ENCODE measurements around the gene SULF2.

The SULF2 gene

GRCh38 chr20:47672166-47672565 lies 113.1 kb downstream of the SULF2 start:
- Histone ChIP-seq H3K27ac (ENCODE audit: low read depth, low read length) (no peak overlapping the region), H3K9ac (ENCODE audit: low read length in 5 of 5) (no peak overlapping the region), H3K4me1 (ENCODE audit: control insufficient read depth in 5 of 5, insufficient read depth in 5 of 5, low read length in 5 of 5) (peaks cover 0 to 3% (median 0%) of the 10 kb centered on the region in 5 donors), H3K4me3 (ENCODE audit: low read depth in 1 of 5, low read length in 5 of 5) (no peak overlapping the region), H3K27me3 (ENCODE audit: control insufficient read depth in 5 of 5, insufficient read depth in 4 of 5, low read length in 5 of 5) (peaks cover 0 to 4% (median 0%) of the 10 kb centered on the region in 5 donors), H3K36me3 (ENCODE audit: control insufficient read depth in 5 of 5, insufficient read depth in 5 of 5, low read length in 5 of 5) (peaks cover 0 to 24% (median 10%) of the 10 kb centered on the region in 5 donors), H3K9me3 (ENCODE audit: control insufficient read depth in 5 of 5, low read length in 5 of 5) (no peaks in the 10 kb centered on the region)

GRCh38 chr20:47670913-47671312 lies 114.4 kb downstream of the SULF2 start:
- no peak overlapping the region for H3K4me3 ChIP-seq (ENCODE audit: low read depth in 1 of 5, low read length in 5 of 5)
- H3K9ac ChIP-seq (ENCODE audit: low read length in 5 of 5) = no peak overlapping the region
- peaks cover 0 to 24% (median 7%) of the 10 kb centered on the region in 5 donors for H3K36me3 ChIP-seq (ENCODE audit: control insufficient read depth in 5 of 5, insufficient read depth in 5 of 5, low read length in 5 of 5)
- H3K27ac ChIP-seq (ENCODE audit: low read depth, low read length) = no peak overlapping the region
- H3K9me3 ChIP-seq (ENCODE audit: control insufficient read depth in 5 of 5, low read length in 5 of 5) = no peaks in the 10 kb centered on the region
- H3K4me1 ChIP-seq (ENCODE audit: control insufficient read depth in 5 of 5, insufficient read depth in 5 of 5, low read length in 5 of 5) = peaks cover 0 to 3% (median 0%) of the 10 kb centered on the region in 5 donors
- H3K27me3 ChIP-seq (ENCODE audit: control insufficient read depth in 5 of 5, insufficient read depth in 4 of 5, low read length in 5 of 5) = peaks cover 0 to 4% (median 0%) of the 10 kb centered on the region in 5 donors

- Histone ChIP-seq H3K27me3 (ENCODE audit: control insufficient read depth in 5 of 5, insufficient read depth in 4 of 5, low read length in 5 of 5) (peaks cover 0 to 4% (median 0%) of the 10 kb centered on the region in 5 donors), H3K9me3 (ENCODE audit: control insufficient read depth in 5 of 5, low read length in 5 of 5) (no peaks in the 10 kb centered on the region), H3K9ac (ENCODE audit: low read length in 5 of 5) (no peak overlapping the region), H3K4me1 (ENCODE audit: control insufficient read depth in 5 of 5, insufficient read depth in 5 of 5, low read length in 5 of 5) (peaks cover 0 to 3% (median 0%) of the 10 kb centered on the region in 5 donors), H3K36me3 (ENCODE audit: control insufficient read depth in 5 of 5, insufficient read depth in 5 of 5, low read length in 5 of 5) (peaks cover 0 to 31% (median 7%) of the 10 kb centered on the region in 5 donors), H3K4me3 (ENCODE audit: low read depth in 1 of 5, low read length in 5 of 5) (no peak overlapping the region), H3K27ac (ENCODE audit: low read depth, low read length) (no peak overlapping the region)
Observed at GRCh38 chr20:47669927-47670890, 115.1 kb downstream of the SULF2 start.

GRCh38 chr20:47669489-47669888 lies 115.8 kb downstream of the SULF2 start:
- peaks cover 0 to 31% (median 7%) of the 10 kb centered on the region in 5 donors for H3K36me3 ChIP-seq (ENCODE audit: control insufficient read depth in 5 of 5, insufficient read depth in 5 of 5, low read length in 5 of 5)
- H3K4me3 ChIP-seq (ENCODE audit: low read depth in 1 of 5, low read length in 5 of 5) = no peak overlapping the region
- no peak overlapping the region for H3K27ac ChIP-seq (ENCODE audit: low read depth, low read length)
- H3K27me3 ChIP-seq (ENCODE audit: control insufficient read depth in 5 of 5, insufficient read depth in 4 of 5, low read length in 5 of 5) = peaks cover 0 to 4% (median 0%) of the 10 kb centered on the region in 5 donors
- H3K9ac ChIP-seq (ENCODE audit: low read length in 5 of 5) = no peak overlapping the region
- peaks cover 0 to 3% (median 0%) of the 10 kb centered on the region in 5 donors for H3K4me1 ChIP-seq (ENCODE audit: control insufficient read depth in 5 of 5, insufficient read depth in 5 of 5, low read length in 5 of 5)
- H3K9me3 ChIP-seq (ENCODE audit: control insufficient read depth in 5 of 5, low read length in 5 of 5) = no peaks in the 10 kb centered on the region

GRCh38 chr20:47669152-47669425 lies 116.2 kb downstream of the SULF2 start:
- Histone ChIP-seq H3K27ac (ENCODE audit: low read depth, low read length) (no peak overlapping the region), H3K27me3 (ENCODE audit: control insufficient read depth in 5 of 5, insufficient read depth in 4 of 5, low read length in 5 of 5) (peaks cover 0 to 4% (median 0%) of the 10 kb centered on the region in 5 donors), H3K4me3 (ENCODE audit: low read depth in 1 of 5, low read length in 5 of 5) (no peak overlapping the region), H3K4me1 (ENCODE audit: control insufficient read depth in 5 of 5, insufficient read depth in 5 of 5, low read length in 5 of 5) (peaks cover 0 to 4% (median 2%) of the 10 kb centered on the region in 5 donors), H3K9ac (ENCODE audit: low read length in 5 of 5) (no peak overlapping the region), H3K36me3 (ENCODE audit: control insufficient read depth in 5 of 5, insufficient read depth in 5 of 5, low read length in 5 of 5) (peaks cover 0 to 27% (median 7%) of the 10 kb centered on the region in 5 donors), H3K9me3 (ENCODE audit: control insufficient read depth in 5 of 5, low read length in 5 of 5) (no peaks in the 10 kb centered on the region)

- Histone ChIP-seq H3K27ac (ENCODE audit: low read depth, low read length) (no peak overlapping the region), H3K4me3 (ENCODE audit: low read depth in 1 of 5, low read length in 5 of 5) (no peak overlapping the region), H3K9ac (ENCODE audit: low read length in 5 of 5) (no peak overlapping the region), H3K4me1 (ENCODE audit: control insufficient read depth in 5 of 5, insufficient read depth in 5 of 5, low read length in 5 of 5) (peaks cover 0 to 9% (median 6%) of the 10 kb centered on the region in 5 donors), H3K9me3 (ENCODE audit: control insufficient read depth in 5 of 5, low read length in 5 of 5) (no peaks in the 10 kb centered on the region), H3K27me3 (ENCODE audit: control insufficient read depth in 5 of 5, insufficient read depth in 4 of 5, low read length in 5 of 5) (peaks cover 0 to 4% (median 0%) of the 10 kb centered on the region in 5 donors), H3K36me3 (ENCODE audit: control insufficient read depth in 5 of 5, insufficient read depth in 5 of 5, low read length in 5 of 5) (peaks cover 0 to 23% (median 7%) of the 10 kb centered on the region in 5 donors)
Observed at GRCh38 chr20:47668313-47669151, 116.7 kb downstream of the SULF2 start.

- H3K36me3 ChIP-seq (ENCODE audit: control insufficient read depth in 5 of 5, insufficient read depth in 5 of 5, low read length in 5 of 5) = peaks cover 0 to 27% (median 6%) of the 10 kb centered on the region in 5 donors
- peaks cover 0 to 10% (median 6%) of the 10 kb centered on the region in 5 donors for H3K4me1 ChIP-seq (ENCODE audit: control insufficient read depth in 5 of 5, insufficient read depth in 5 of 5, low read length in 5 of 5)
- H3K27me3 ChIP-seq (ENCODE audit: control insufficient read depth in 5 of 5, insufficient read depth in 4 of 5, low read length in 5 of 5) = peaks cover 0 to 1% (median 0%) of the 10 kb centered on the region in 5 donors
- H3K9me3 ChIP-seq (ENCODE audit: control insufficient read depth in 5 of 5, low read length in 5 of 5) = no peaks in the 10 kb centered on the region
- H3K4me3 ChIP-seq (ENCODE audit: low read depth in 1 of 5, low read length in 5 of 5) = no peak overlapping the region
- no peak overlapping the region for H3K9ac ChIP-seq (ENCODE audit: low read length in 5 of 5)
- H3K27ac ChIP-seq (ENCODE audit: low read depth, low read length) = no peak overlapping the region
Observed at GRCh38 chr20:47667531-47668312, 117.6 kb downstream of the SULF2 start.

GRCh38 chr20:47667086-47667485 lies 118.2 kb downstream of the SULF2 start:
- H3K4me1 ChIP-seq (ENCODE audit: control insufficient read depth in 5 of 5, insufficient read depth in 5 of 5, low read length in 5 of 5) = peaks cover 0 to 10% (median 6%) of the 10 kb centered on the region in 5 donors
- no peak overlapping the region for H3K9ac ChIP-seq (ENCODE audit: low read length in 5 of 5)
- H3K36me3 ChIP-seq (ENCODE audit: control insufficient read depth in 5 of 5, insufficient read depth in 5 of 5, low read length in 5 of 5) = peaks cover 0 to 30% (median 11%) of the 10 kb centered on the region in 5 donors
- H3K9me3 ChIP-seq (ENCODE audit: control insufficient read depth in 5 of 5, low read length in 5 of 5) = no peaks in the 10 kb centered on the region
- H3K27me3 ChIP-seq (ENCODE audit: control insufficient read depth in 5 of 5, insufficient read depth in 4 of 5, low read length in 5 of 5) = no peaks in the 10 kb centered on the region
- H3K27ac ChIP-seq (ENCODE audit: low read depth, low read length) = no peak overlapping the region
- H3K4me3 ChIP-seq (ENCODE audit: low read depth in 1 of 5, low read length in 5 of 5) = no peak overlapping the region

GRCh38 chr20:47666304-47666703 lies 119.0 kb downstream of the SULF2 start:
- H3K9ac ChIP-seq (ENCODE audit: low read length in 5 of 5) = no peak overlapping the region
- no peak overlapping the region for H3K27ac ChIP-seq (ENCODE audit: low read depth, low read length)
- H3K27me3 ChIP-seq (ENCODE audit: control insufficient read depth in 5 of 5, insufficient read depth in 4 of 5, low read length in 5 of 5) = no peaks in the 10 kb centered on the region
- peaks cover 0 to 12% (median 6%) of the 10 kb centered on the region in 5 donors for H3K4me1 ChIP-seq (ENCODE audit: control insufficient read depth in 5 of 5, insufficient read depth in 5 of 5, low read length in 5 of 5)
- H3K9me3 ChIP-seq (ENCODE audit: control insufficient read depth in 5 of 5, low read length in 5 of 5) = no peaks in the 10 kb centered on the region
- no peak overlapping the region for H3K4me3 ChIP-seq (ENCODE audit: low read depth in 1 of 5, low read length in 5 of 5)
- peaks cover 0 to 35% (median 17%) of the 10 kb centered on the region in 5 donors for H3K36me3 ChIP-seq (ENCODE audit: control insufficient read depth in 5 of 5, insufficient read depth in 5 of 5, low read length in 5 of 5)
